ENCODE data around the gene SLC29A3.

- TF ChIP-seq EP300 (IDR thresholded peaks at IDR 0.05; ENCODE audit: borderline replicate concordance) (no peak), NFIC (IDR thresholded peaks at IDR 0.05) (no peak), REST (IDR thresholded peaks at IDR 0.05; ENCODE audit: low read depth) (no peak), TAF1 (IDR thresholded peaks at IDR 0.05; ENCODE audit: low read depth) (no peak), CEBPB (IDR thresholded peaks at IDR 0.05) (no peak), TEAD4 (IDR thresholded peaks at IDR 0.05) (no peak), RAD21 (IDR thresholded peaks at IDR 0.05; ENCODE audit: low read depth) (no peak), EGR1 (IDR thresholded peaks at IDR 0.05) (no peak), YY1 (IDR thresholded peaks at IDR 0.05; ENCODE audit: low read depth) (no peak), CREB1 (IDR thresholded peaks at IDR 0.05; ENCODE audit: low read depth) (no peak), TCF12 (IDR thresholded peaks at IDR 0.05; ENCODE audit: low read depth) (no peak), MAX (IDR thresholded peaks at IDR 0.05) (no peak), ZBTB7A (IDR thresholded peaks at IDR 0.05; ENCODE audit: low read depth) (no peak), FOXM1 (IDR thresholded peaks at IDR 0.05; ENCODE audit: borderline replicate concordance, low read depth) (no peak)
Measured at GRCh38 chr10:71280825-71281224, 38.2 kb upstream of the SLC29A3 start.

Data from Ishikawa (cell line).